Activated naive CD8-positive, alpha-beta T cell treated with anti-CD3 and anti-CD28 coated beads, Interleukin-2, amount 10 ng/mL, durations not matched to agents 7 days and 5 days (primary cell): ENCODE results near the gene PANX1. TPM values are rescaled to one million over a fixed set of nuclear protein-coding genes. Genes with fewer than 3 reads are reported as not detected.
A peak's percentile ranks its signal among the peaks of the same experiment; 100 is the strongest.

ENCODE experiments used
- ATAC-seq: fragments of 150-1000 bp; cut with Tn5 transposase; one replicate; pipeline ENCODE4 v1.10.0; 2021; ENCODE audit warnings: low read depth, moderate library complexity
- POLR2A ChIA-PET: fragments of 350-600 bp; sonication (Branson Sonifier 250); formaldehyde crosslinking; loops from one replicate; lab custom pipeline; 2021; ENCODE audit warnings: antibody characterized with exemption; lab: Charles Lee
- DNase-seq: peaks from one replicate; pipeline ENCODE4 v3.0.0; 2021
- H3K27ac Mint-ChIP-seq: one replicate; pipeline ENCODE4 v1.8.0; 2022; ENCODE audit warnings: mild to moderate bottlenecking, mixed read lengths
- H3K27me3 Mint-ChIP-seq: one replicate; pipeline ENCODE4 v1.8.0; 2022; ENCODE audit warnings: mild to moderate bottlenecking, moderate library complexity, mixed read lengths
- H3K36me3 Mint-ChIP-seq: one replicate; pipeline ENCODE4 v1.8.0; 2021; ENCODE audit warnings: mild to moderate bottlenecking, mixed read lengths
- H3K4me1 Mint-ChIP-seq: one replicate; pipeline ENCODE4 v1.8.0; 2021; ENCODE audit warnings: mixed read lengths
- H3K4me3 Mint-ChIP-seq: one replicate; pipeline ENCODE4 v1.8.0; 2022; ENCODE audit warnings: mild to moderate bottlenecking, moderate library complexity, mixed read lengths
- H3K9me3 Mint-ChIP-seq: one replicate; pipeline ENCODE4 v1.8.0; 2021; ENCODE audit warnings: mixed read lengths
- total RNA-seq, 2 experiments: library from RNA; stranded (reverse); gene quantifications; one replicate each; pipeline ENCODE4 v1.2.3, GENCODE V29; 2021

The PANX1 gene
- 1 to 10 TPM; 9.4 to 9.8 TPM for total RNA-seq

GRCh38 chr11:94128746-94129511 lies at the start of gene PANX1:
PANX1 (plus strand) TSS chr11:94128841; CDS start chr11:94129313, 472 bp downstream.
- ATAC-seq (peak; percentile 86), DNase-seq (peak; percentile 81)
- Mint-ChIP-seq H3K27ac (peak within 1 kb of the TSS; percentile 88), H3K9me3 (peaks cover 2% of the 10 kb centered on the region), H3K36me3 (no peaks in the 10 kb centered on the region), H3K4me1 (peaks cover 18% of the 10 kb centered on the region), H3K4me3 (peak within 1 kb of the TSS; percentile 88), H3K27me3 (peaks cover 4% of the 10 kb centered on the region)
- POLR2A ChIA-PET, result interaction anchor here (0.8 to 2.5 kb wide), 10 partner anchors 13 to 1661 kb away, joined by 3 to 10 read pairs (median 4); partner anchors contain the start of genes C11orf54, CEP57, CWC15 and FAM76B

GRCh38 chr11:94084164-94084563 lies 44.5 kb upstream of the PANX1 start:
- ATAC-seq (no peak), DNase-seq (no peak)
- Mint-ChIP-seq H3K27ac (no peak overlapping the region), H3K4me1 (no peaks in the 10 kb centered on the region), H3K9me3 (no peaks in the 10 kb centered on the region), H3K36me3 (no peaks in the 10 kb centered on the region), H3K27me3 (peaks cover 14% of the 10 kb centered on the region), H3K4me3 (no peak overlapping the region)
- POLR2A ChIA-PET, result no interaction called here

GRCh38 chr11:94088906-94089305 lies 39.7 kb upstream of the PANX1 start:
- H3K27ac Mint-ChIP-seq, result no peak overlapping the region
- no peaks in the 10 kb centered on the region for H3K9me3 Mint-ChIP-seq
- peaks cover 5% of the 10 kb centered on the region for H3K27me3 Mint-ChIP-seq
- no peak for DNase-seq
- no peaks in the 10 kb centered on the region for H3K4me1 Mint-ChIP-seq
- POLR2A ChIA-PET, result no interaction called here
- no peak overlapping the region for H3K4me3 Mint-ChIP-seq
- H3K36me3 Mint-ChIP-seq, result no peaks in the 10 kb centered on the region
- no peak for ATAC-seq

GRCh38 chr11:94089341-94089740 lies 39.3 kb upstream of the PANX1 start:
- POLR2A ChIA-PET, result no interaction called here
- no peak for DNase-seq
- no peaks in the 10 kb centered on the region for H3K4me1 Mint-ChIP-seq

GRCh38 chr11:94090401-94090800 lies 38.2 kb upstream of the PANX1 start:
- H3K9me3 Mint-ChIP-seq, result no peaks in the 10 kb centered on the region
- no peak overlapping the region for H3K4me3 Mint-ChIP-seq
- H3K27ac Mint-ChIP-seq, result no peak overlapping the region
- DNase-seq (no peak), ATAC-seq (no peak)
- H3K27me3 Mint-ChIP-seq, result peaks cover 5% of the 10 kb centered on the region
- no peaks in the 10 kb centered on the region for H3K36me3 Mint-ChIP-seq
- POLR2A ChIA-PET, result no interaction called here
- H3K4me1 Mint-ChIP-seq, result no peaks in the 10 kb centered on the region

More at GRCh38 chr11:94089341-94089740, 39.3 kb upstream of the PANX1 start:
- Mint-ChIP-seq H3K9me3 (no peaks in the 10 kb centered on the region), H3K27ac (no peak overlapping the region), H3K4me3 (no peak overlapping the region), H3K36me3 (no peaks in the 10 kb centered on the region), H3K27me3 (peaks cover 5% of the 10 kb centered on the region)
- ATAC-seq, result no peak

- Mint-ChIP-seq H3K4me1 (no peaks in the 10 kb centered on the region), H3K9me3 (no peaks in the 10 kb centered on the region), H3K27ac (no peak overlapping the region), H3K4me3 (no peak overlapping the region), H3K36me3 (no peaks in the 10 kb centered on the region), H3K27me3 (peaks cover 7% of the 10 kb centered on the region)
- no peak for DNase-seq
- POLR2A ChIA-PET, result no interaction called here
- no peak for ATAC-seq
Observed at GRCh38 chr11:94091091-94091490, 37.5 kb upstream of the PANX1 start.

- H3K9me3 Mint-ChIP-seq, result no peaks in the 10 kb centered on the region
- H3K4me3 Mint-ChIP-seq, result no peak overlapping the region
- H3K27me3 Mint-ChIP-seq, result peaks cover 6% of the 10 kb centered on the region
- DNase-seq, result no peak
- H3K4me1 Mint-ChIP-seq, result no peaks in the 10 kb centered on the region
- no peak for ATAC-seq
- POLR2A ChIA-PET, result no interaction called here
- no peak overlapping the region for H3K27ac Mint-ChIP-seq
- H3K36me3 Mint-ChIP-seq, result no peaks in the 10 kb centered on the region
Observed at GRCh38 chr11:94100253-94100652, 28.4 kb upstream of the PANX1 start.

GRCh38 chr11:94103471-94103870 lies 25.2 kb upstream of the PANX1 start:
- Mint-ChIP-seq H3K9me3 (no peaks in the 10 kb centered on the region), H3K4me3 (no peak overlapping the region), H3K27ac (no peak overlapping the region), H3K27me3 (peaks cover 12% of the 10 kb centered on the region), H3K4me1 (no peaks in the 10 kb centered on the region), H3K36me3 (no peaks in the 10 kb centered on the region)
- POLR2A ChIA-PET, result no interaction called here
- no peak for DNase-seq
- no peak for ATAC-seq

- DNase-seq, result no peak
- ATAC-seq, result no peak
- no peaks in the 10 kb centered on the region for H3K36me3 Mint-ChIP-seq
- no peak overlapping the region for H3K27ac Mint-ChIP-seq
- POLR2A ChIA-PET, result no interaction called here
- H3K27me3 Mint-ChIP-seq, result peaks cover 12% of the 10 kb centered on the region
- no peak overlapping the region for H3K4me3 Mint-ChIP-seq
- H3K9me3 Mint-ChIP-seq, result no peaks in the 10 kb centered on the region
- H3K4me1 Mint-ChIP-seq, result no peaks in the 10 kb centered on the region
Observed at GRCh38 chr11:94104734-94105133, 23.9 kb upstream of the PANX1 start.

- Mint-ChIP-seq H3K27me3 (peaks cover 24% of the 10 kb centered on the region), H3K9me3 (no peaks in the 10 kb centered on the region), H3K36me3 (no peaks in the 10 kb centered on the region), H3K27ac (no peak overlapping the region), H3K4me1 (no peaks in the 10 kb centered on the region), H3K4me3 (no peak overlapping the region)
- ATAC-seq, result no peak
- no peak for DNase-seq
- POLR2A ChIA-PET, result no interaction called here
Observed at GRCh38 chr11:94106716-94107115, 21.9 kb upstream of the PANX1 start.

- peaks cover 26% of the 10 kb centered on the region for H3K27me3 Mint-ChIP-seq
- H3K4me1 Mint-ChIP-seq, result no peaks in the 10 kb centered on the region
- H3K4me3 Mint-ChIP-seq, result no peak overlapping the region
- H3K36me3 Mint-ChIP-seq, result no peaks in the 10 kb centered on the region
- no peak overlapping the region for H3K27ac Mint-ChIP-seq
- H3K9me3 Mint-ChIP-seq, result no peaks in the 10 kb centered on the region
- ATAC-seq (no peak), DNase-seq (no peak)
- POLR2A ChIA-PET, result no interaction called here
Observed at GRCh38 chr11:94107363-94107762, 21.3 kb upstream of the PANX1 start.

GRCh38 chr11:94111241-94111640 lies 17.4 kb upstream of the PANX1 start:
- Mint-ChIP-seq H3K36me3 (no peaks in the 10 kb centered on the region), H3K27me3 (peaks cover 35% of the 10 kb centered on the region), H3K4me1 (no peaks in the 10 kb centered on the region), H3K9me3 (no peaks in the 10 kb centered on the region), H3K4me3 (no peak overlapping the region), H3K27ac (no peak overlapping the region)
- DNase-seq (no peak), ATAC-seq (no peak)
- POLR2A ChIA-PET, result no interaction called here

- no peak for ATAC-seq
- peaks cover 35% of the 10 kb centered on the region for H3K27me3 Mint-ChIP-seq
- no peak overlapping the region for H3K4me3 Mint-ChIP-seq
- no peaks in the 10 kb centered on the region for H3K9me3 Mint-ChIP-seq
- no peaks in the 10 kb centered on the region for H3K36me3 Mint-ChIP-seq
- POLR2A ChIA-PET, result no interaction called here
- H3K27ac Mint-ChIP-seq, result no peak overlapping the region
- no peaks in the 10 kb centered on the region for H3K4me1 Mint-ChIP-seq
- DNase-seq, result no peak
Observed at GRCh38 chr11:94111660-94112059, 17.0 kb upstream of the PANX1 start.

- no peaks in the 10 kb centered on the region for H3K36me3 Mint-ChIP-seq
- peaks cover 35% of the 10 kb centered on the region for H3K27me3 Mint-ChIP-seq
- H3K4me3 Mint-ChIP-seq, result no peak overlapping the region
- no peak for ATAC-seq
- H3K27ac Mint-ChIP-seq, result no peak overlapping the region
- no peaks in the 10 kb centered on the region for H3K4me1 Mint-ChIP-seq
- POLR2A ChIA-PET, result interaction anchor here (1.2 kb wide), 1 partner anchor 16 kb away, joined by 3 read pairs; the partner anchor contains the start of gene PANX1
- no peaks in the 10 kb centered on the region for H3K9me3 Mint-ChIP-seq
- DNase-seq, result no peak
Observed at GRCh38 chr11:94112206-94112953, 16.3 kb upstream of the PANX1 start.
